ENCODE measurements around the gene TYRP1.
"Not testable (repeated sequence)": the region's sequence is repeated elsewhere in the genome, so short reads cannot be mapped to it uniquely, and the experiment has no call there.

The TYRP1 gene, protein sequence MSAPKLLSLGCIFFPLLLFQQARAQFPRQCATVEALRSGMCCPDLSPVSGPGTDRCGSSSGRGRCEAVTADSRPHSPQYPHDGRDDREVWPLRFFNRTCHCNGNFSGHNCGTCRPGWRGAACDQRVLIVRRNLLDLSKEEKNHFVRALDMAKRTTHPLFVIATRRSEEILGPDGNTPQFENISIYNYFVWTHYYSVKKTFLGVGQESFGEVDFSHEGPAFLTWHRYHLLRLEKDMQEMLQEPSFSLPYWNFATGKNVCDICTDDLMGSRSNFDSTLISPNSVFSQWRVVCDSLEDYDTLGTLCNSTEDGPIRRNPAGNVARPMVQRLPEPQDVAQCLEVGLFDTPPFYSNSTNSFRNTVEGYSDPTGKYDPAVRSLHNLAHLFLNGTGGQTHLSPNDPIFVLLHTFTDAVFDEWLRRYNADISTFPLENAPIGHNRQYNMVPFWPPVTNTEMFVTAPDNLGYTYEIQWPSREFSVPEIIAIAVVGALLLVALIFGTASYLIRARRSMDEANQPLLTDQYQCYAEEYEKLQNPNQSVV

GRCh38 chr9:12693141-12693540 lies at the start of gene TYRP1:
TYRP1 (plus strand) TSS chr9:12693385; CDS start chr9:12693997, 612 bp downstream.
- peak; percentile 25 for DNase-seq

DNA sequence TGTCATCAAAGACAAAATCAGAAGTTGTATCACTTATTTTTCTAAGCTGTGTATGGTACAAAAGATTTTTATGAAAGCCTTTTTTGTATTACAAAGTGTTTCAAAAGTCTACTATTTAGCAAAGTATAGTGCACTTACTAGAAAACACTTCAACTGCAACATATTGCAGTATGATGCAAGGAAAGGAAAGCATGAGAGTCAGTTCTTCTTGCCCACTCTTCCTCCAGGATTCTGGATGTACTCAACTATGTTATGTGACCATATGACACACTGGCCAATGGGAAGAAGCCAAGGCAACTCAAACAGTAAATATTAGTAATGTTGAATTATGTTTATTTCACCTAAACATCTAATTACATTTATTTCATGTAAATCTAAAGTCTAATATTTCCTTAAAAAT lies 49.5 kb upstream of the TYRP1 start:
- DNase-seq = no peak

GRCh38 chr9:12648925-12649324 lies 44.3 kb upstream of the TYRP1 start:
- no peak for DNase-seq

DNA sequence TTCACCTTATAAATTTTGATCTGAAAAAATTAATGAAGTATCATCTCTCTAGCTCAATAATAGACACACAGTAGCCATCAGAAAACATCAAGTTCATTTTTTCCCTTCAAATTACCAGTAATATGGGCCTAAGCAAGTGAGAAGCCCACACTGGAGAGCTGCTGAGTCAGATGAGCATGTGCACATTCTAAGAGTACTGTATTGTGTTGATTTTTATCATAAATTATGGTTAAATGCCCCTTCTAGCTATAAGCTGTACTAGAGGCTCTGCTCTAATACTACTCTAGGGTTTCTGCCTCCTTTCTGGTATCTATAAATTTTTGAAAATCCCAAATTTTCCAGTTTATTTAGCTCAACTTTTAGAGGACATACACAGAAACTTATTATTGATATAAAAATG lies 42.1 kb upstream of the TYRP1 start:
- no peak for DNase-seq

DNA sequence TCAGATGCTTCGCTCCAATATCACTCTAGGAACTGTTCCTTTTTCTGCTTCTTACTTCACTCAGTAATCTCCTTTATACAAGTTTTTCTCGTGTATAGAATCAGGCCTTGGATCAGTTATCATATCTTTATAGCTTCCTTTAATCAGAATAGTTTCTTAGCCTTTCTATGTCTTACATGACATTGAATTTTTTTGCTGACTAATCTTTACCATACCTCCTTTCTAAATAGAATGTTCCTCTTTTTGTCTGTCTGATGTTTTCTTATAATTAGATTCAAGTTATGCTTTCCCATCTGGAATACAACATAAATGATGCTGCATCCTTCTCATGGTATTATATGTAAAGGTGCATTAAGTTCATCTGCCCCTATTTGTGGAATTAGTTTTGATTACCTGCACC lies 40.2 kb upstream of the TYRP1 start:
- DNase-seq = no peak

GRCh38 chr9:12656803-12657202 lies 36.4 kb upstream of the TYRP1 start:
- DNase-seq = no peak

DNA sequence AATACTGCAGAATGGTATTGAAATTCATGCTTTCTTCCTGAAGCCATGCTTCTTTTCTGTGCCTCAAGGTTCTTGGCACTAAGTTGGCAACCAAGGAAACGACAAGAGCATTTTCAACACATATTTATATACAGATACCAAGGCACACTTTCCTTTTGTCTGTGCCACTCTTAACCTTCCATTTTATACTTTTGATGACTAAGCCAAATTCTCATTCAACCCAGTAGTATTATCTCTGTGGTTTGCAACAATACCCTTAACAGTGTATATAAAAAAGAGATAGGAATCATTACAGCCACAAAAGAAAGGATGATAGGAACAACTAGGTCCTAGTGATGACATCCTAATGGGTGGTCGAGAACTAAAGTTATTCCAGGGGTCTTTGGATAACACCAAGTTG lies 36.0 kb upstream of the TYRP1 start:
- no peak for DNase-seq

DNA sequence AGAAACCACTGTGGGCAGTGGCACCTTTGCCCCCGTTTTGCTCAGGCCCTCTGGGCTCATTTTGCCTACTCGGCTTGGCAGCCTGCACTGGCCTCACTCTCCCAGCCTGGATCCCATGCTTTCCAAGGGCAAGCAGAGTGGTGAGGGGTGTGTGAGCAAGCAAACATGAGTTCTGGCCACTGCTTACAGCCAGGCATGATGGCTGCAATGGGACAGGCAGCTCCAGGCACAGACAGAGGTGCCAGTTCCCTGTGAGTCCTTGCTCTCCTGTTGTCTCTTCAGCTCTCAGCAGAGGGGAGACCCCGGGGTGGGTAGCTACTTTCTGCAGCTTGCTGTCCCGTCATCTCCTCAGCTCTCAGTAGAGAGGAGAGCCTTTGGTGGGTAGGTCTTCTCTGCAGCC lies 35.2 kb upstream of the TYRP1 start:
- no peak for DNase-seq

GRCh38 chr9:12658531-12659209 lies 34.5 kb upstream of the TYRP1 start:
- no peak for DNase-seq

GRCh38 chr9:12659220-12659619 lies 34.0 kb upstream of the TYRP1 start:
- DNase-seq = no peak

DNA sequence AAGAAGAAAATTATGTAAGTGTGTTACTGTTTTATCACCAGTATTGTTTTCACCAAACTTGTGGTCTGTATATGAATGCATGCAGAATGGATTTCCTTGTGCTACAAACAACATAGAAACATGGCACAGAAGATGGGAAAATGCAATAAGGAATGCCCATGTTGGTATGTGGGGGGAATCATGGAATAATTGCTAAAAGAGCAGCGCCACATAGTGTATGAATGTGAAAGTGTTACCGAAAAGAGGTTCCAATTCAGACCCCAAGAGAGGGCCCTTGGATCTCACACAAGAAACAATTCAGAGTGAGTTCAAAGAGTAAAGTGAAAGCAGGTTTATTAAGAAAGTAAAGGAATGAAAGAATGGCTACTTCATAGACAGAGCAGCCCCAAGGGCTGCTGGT lies 26.4 kb upstream of the TYRP1 start:
- DNase-seq = no peak

GRCh38 chr9:12667892-12668291 lies 25.3 kb upstream of the TYRP1 start:
- no peak for DNase-seq

DNA sequence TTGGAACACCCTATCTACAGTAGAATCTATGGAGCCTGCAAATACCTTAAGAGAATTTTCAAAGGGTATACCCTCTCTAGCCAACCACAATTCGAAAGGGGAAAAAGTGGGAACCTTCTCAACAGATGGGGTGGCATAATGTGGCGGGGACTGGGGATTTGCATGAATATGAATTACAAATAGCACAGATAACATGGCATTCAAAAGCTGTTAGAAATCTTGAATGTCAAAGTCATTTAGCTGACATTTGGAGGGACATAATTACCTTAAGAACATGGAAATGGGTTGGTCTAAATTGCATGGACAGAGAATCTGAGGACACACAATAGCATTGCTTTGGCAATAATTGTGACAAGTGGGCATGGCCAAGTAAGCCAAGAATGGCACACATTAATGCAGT lies 23.2 kb upstream of the TYRP1 start:
- DNase-seq = no peak

DNA sequence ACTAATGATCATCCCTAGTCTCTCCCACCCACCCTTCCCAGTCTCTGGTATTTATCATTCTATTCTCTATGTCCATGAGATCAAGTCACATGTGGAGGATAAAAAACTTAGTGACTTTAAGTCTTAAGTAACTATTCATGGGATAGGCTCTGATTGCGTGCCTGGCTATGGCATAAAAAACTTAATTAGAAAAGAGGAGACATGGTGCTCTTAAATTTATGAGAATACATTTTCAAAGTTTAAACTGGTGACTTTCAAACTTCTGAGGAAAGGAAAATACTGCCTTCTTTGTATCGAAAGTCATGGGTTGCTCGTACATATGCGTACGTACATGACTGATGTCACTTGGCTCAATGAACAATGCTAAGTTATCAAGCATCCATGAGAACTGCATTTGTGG lies 18.2 kb upstream of the TYRP1 start:
- no peak for DNase-seq

- DNase-seq = not testable (repeated sequence)
Observed at GRCh38 chr9:12677462-12678126, 15.6 kb upstream of the TYRP1 start.

GRCh38 chr9:12680341-12680740 lies 12.8 kb upstream of the TYRP1 start:
- peak; percentile 33 for DNase-seq

DNA sequence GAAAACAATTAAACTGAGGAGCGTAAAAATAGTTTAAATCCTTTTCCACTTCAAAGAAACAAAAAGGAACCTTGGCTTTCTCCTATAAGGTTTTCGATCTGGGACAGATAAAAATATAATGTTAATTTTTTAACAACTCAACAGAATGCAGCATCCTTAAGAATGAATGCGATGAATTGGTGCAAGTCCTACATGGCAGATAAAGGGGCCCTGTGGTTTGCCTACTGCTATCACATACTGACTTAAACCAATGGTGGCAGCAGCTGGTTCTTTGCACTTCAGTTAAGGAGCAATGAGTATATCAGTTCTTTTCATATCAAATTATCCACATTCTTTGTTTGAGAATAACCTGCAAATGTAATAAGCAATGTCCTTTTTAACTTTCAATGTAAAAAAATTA lies 12.4 kb upstream of the TYRP1 start:
- no peak for DNase-seq

GRCh38 chr9:12681620-12682019 lies 11.6 kb upstream of the TYRP1 start:
- DNase-seq = no peak

DNA sequence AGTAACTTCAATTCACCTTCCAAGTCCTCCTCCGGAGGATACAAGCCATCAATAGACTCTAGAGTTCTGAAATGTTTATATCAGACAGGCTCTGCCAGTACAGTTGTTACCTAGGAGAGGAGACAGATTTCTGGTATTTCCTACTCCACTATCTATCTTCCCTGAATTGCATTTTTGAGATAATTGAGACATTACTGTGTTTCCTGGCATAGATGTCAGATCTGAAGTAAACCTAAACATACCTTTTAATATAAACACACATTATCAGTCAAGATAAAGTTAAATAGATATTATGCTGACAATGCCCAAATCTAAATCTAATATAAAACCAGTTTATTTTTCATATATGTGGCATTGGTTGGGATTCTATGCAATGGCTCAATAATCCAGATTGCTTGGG lies 8.2 kb upstream of the TYRP1 start:
- DNase-seq = no peak

DNA sequence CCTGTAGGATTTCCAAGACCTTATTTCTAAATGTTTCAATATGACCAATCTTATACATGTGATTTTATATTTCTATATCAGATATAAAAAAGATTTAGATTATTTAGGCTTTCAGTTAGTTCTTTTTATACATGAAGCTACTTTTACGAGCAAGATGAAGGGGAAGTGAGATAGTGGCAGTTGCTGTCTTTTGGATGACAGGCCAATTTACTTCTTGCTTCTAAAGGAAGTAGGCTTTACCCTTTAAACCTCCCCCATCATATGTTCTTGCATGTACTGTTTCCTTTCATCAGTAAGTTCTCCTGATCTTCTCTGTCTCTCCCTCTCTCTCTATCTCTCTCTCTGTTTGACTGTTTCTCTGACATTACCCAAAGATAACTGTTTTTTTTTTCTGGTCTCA lies 4.0 kb upstream of the TYRP1 start:
- no peak for DNase-seq

GRCh38 chr9:12694013-12694412 lies 828 bp downstream of the TYRP1 start:
- DNase-seq = no peak

- DNase-seq = no peak
Observed at GRCh38 chr9:12695474-12695873, 2.3 kb downstream of the TYRP1 start.

DNA sequence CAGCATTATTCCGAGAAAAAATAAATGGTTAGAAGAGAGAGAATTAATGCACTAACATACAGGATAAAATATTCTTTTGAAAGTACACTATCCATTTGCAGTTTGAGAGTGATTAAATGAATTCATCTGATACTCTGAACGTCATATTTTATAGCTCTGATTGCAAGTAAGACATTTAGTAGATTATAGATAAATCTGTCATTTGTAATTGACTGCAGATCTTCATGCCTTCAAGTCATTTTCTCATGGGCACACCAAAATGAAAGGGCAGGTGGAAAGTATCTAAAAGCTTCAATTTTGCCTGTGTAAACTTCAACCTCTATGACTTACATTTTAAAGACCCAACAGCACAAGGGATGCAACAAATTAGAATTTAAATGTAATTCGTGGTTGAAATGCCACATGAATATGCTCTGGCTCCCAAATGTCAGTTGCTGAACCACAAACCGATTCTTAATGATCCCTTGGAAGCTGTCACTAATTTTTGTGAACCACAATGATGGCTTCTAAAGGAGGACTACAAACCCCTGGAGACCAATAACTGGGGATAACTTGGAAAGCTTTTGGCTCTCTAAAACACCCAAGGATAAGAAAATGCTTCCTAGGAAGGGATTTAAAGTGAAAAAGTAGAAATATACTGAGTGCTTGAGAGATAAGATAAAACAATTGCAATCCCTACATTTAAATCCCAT lies 3.9 kb downstream of the TYRP1 start:
- DNase-seq = no peak
